Fibroblast of gingiva (primary cell): Measurements from ENCODE around the gene TFDP1.

Experiments used
- DNase-seq: peaks from one replicate; pipeline ENCODE4 v3.0.0-alpha.2; 2011; ENCODE audit warnings: low read depth

TFDP1 gene

GRCh38 chr13:113634279-113635047, 49.9 kb downstream of the TFDP1 start:
- DNase-seq, result no peak

GRCh38 chr13:113635048-113635420, 50.5 kb downstream of the TFDP1 start:
- DNase-seq, result no peak

GRCh38 chr13:113635709-113636108, 51.2 kb downstream of the TFDP1 start:
- no peak for DNase-seq

- no peak for DNase-seq
These were observed 51.9 kb downstream of the TFDP1 start for GRCh38 chr13:113636266-113636963.

GRCh38 chr13:113637262-113638160, 53.0 kb downstream of the TFDP1 start:
- DNase-seq, result no peak

GRCh38 chr13:113638173-113638746, 53.7 kb downstream of the TFDP1 start:
- DNase-seq, result no peak

GRCh38 chr13:113638806-113639205, 54.3 kb downstream of the TFDP1 start:
- DNase-seq, result no peak

GRCh38 chr13:113639616-113640262, 55.2 kb downstream of the TFDP1 start:
- DNase-seq, result peak; percentile 46

- no peak for DNase-seq
These were observed 56.9 kb downstream of the TFDP1 start for GRCh38 chr13:113641426-113641825.

GRCh38 chr13:113642563-113642962, 58.0 kb downstream of the TFDP1 start:
- no peak for DNase-seq

GRCh38 chr13:113643593-113643992, 59.0 kb downstream of the TFDP1 start:
- DNase-seq, result peak; percentile 39

- DNase-seq, result no peak
These were observed 60.2 kb downstream of the TFDP1 start for GRCh38 chr13:113644800-113645199.

GRCh38 chr13:113645329-113645728, 60.8 kb downstream of the TFDP1 start:
- DNase-seq, result no peak

- no peak for DNase-seq
These were observed 61.8 kb downstream of the TFDP1 start for GRCh38 chr13:113646376-113646775.

GRCh38 chr13:113646921-113647340, 62.4 kb downstream of the TFDP1 start:
- DNase-seq, result no peak

- peak; percentile 78 for DNase-seq
These were observed 63.0 kb downstream of the TFDP1 start for GRCh38 chr13:113647351-113648215.

GRCh38 chr13:113648216-113648610, 63.7 kb downstream of the TFDP1 start:
- no peak for DNase-seq

- DNase-seq, result no peak
These were observed 64.7 kb downstream of the TFDP1 start for GRCh38 chr13:113649212-113649611.

- DNase-seq, result no peak
These were observed 65.7 kb downstream of the TFDP1 start for GRCh38 chr13:113650275-113650674.

GRCh38 chr13:113650731-113651148, 66.2 kb downstream of the TFDP1 start:
- no peak for DNase-seq
